HEK293T (cell line): ENCODE measurements around the gene VNN1.

Experiments
- FOXK2 ChIP-seq: fragments of 450-650 bp; IDR thresholded peaks from 2 replicates; pipeline ENCODE4 v1.6.1; 2016; ENCODE audit warnings: mild to moderate bottlenecking
- SP1 ChIP-seq: fragments of 450-650 bp; IDR thresholded peaks from 2 replicates; pipeline ENCODE4 v1.6.1; 2017
- SUZ12 ChIP-seq: fragments of 450-650 bp; IDR thresholded peaks from 2 replicates; pipeline ENCODE4 v1.6.1; 2016; ENCODE audit warnings: mild to moderate bottlenecking

- TF ChIP-seq SP1 (no peak), FOXK2 (no peak), SUZ12 (no peak)
Measured at GRCh38 chr6:132686531-132686930, 27.3 kb downstream of the VNN1 start.
